Left renal cortex interstitium (tissue), 4 donors: ENCODE data around the gene CLDN19. TPM values are rescaled to one million over a fixed set of nuclear protein-coding genes. Genes with fewer than 3 reads are reported as not detected.

Experiments
- DNase-seq, 4 donors: peaks; one replicate each; pipeline ENCODE4 v3.0.0-alpha.2; 2013; ENCODE audit warnings: low read depth in 4 of 4, low spot score in 2 of 4, missing footprints in 1 of 4
- polyA plus RNA-seq, 4 donors: library from polyadenylated mRNA; unstranded; fragments of 120-200 nt; gene quantifications; one replicate each; pipeline ENCODE4 v1.2.1, GENCODE V29; 2013; ENCODE audit not compliant: insufficient read length in 4 of 4

Gene CLDN19
- polyA plus RNA-seq = 100 to 1,000 TPM in 1 of 4 donors, 10 to 100 TPM in 3; 86.6 to 121 (median 92.5) TPM

GRCh38 chr1:42739753-42740700, at the start of gene CLDN19:
Gene CLDN19 (minus strand): TSS chr1:42740236. CDS start chr1:42740063, 173 bp downstream.
- DNase-seq = peak in 1 of 4 donors; percentile 46

GRCh38 chr1:42788021-42788420, 48.0 kb upstream of the CLDN19 start:
- DNase-seq = no peak

GRCh38 chr1:42786097-42786496, 46.1 kb upstream of the CLDN19 start:
- DNase-seq = no peak

GRCh38 chr1:42784946-42785693, 45.1 kb upstream of the CLDN19 start, which contains the start of gene TMEM269:
Gene TMEM269 (plus strand): TSS chr1:42784991. CDS start chr1:42789894, 4,903 bp downstream.
- DNase-seq = peak in 1 of 4 donors; percentile 9

- DNase-seq = no peak
Observed at GRCh38 chr1:42784547-42784945, 44.5 kb upstream of the CLDN19 start.

GRCh38 chr1:42783092-42783491, 43.1 kb upstream of the CLDN19 start:
- DNase-seq = no peak

GRCh38 chr1:42780176-42780575, 40.1 kb upstream of the CLDN19 start:
- DNase-seq = no peak

GRCh38 chr1:42779725-42780124, 39.7 kb upstream of the CLDN19 start:
- DNase-seq = no peak

- DNase-seq = no peak
Observed at GRCh38 chr1:42777852-42778251, 37.8 kb upstream of the CLDN19 start.

GRCh38 chr1:42776502-42776901, 36.5 kb upstream of the CLDN19 start:
- no peak for DNase-seq

GRCh38 chr1:42774928-42775526, 35.0 kb upstream of the CLDN19 start:
- DNase-seq = no peak

GRCh38 chr1:42773420-42773819, 33.4 kb upstream of the CLDN19 start:
- DNase-seq = no peak

- DNase-seq = no peak
Observed at GRCh38 chr1:42769811-42770210, 29.8 kb upstream of the CLDN19 start.

GRCh38 chr1:42768172-42768571, 28.1 kb upstream of the CLDN19 start:
- no peak for DNase-seq

GRCh38 chr1:42767510-42768000, 27.5 kb upstream of the CLDN19 start:
- peak in 1 of 4 donors; percentile 41 for DNase-seq

- peak; percentile 95 to 99 (median 98) for DNase-seq
Observed at GRCh38 chr1:42766741-42767509, 26.9 kb upstream of the CLDN19 start, which contains the start of the genes C1orf50 and P3H1. Gene C1orf50 (plus strand): TSS chr1:42767249. CDS start chr1:42767312, 63 bp downstream. Gene P3H1 (minus strand): TSS chr1:42767028. CDS start chr1:42766971, 57 bp downstream.

GRCh38 chr1:42765832-42766740, 26.1 kb upstream of the CLDN19 start:
- DNase-seq = peak in 3 of 4 donors; percentile 25 to 69 (median 64)

GRCh38 chr1:42765269-42765668, 25.2 kb upstream of the CLDN19 start:
- DNase-seq = no peak

GRCh38 chr1:42762269-42762668, 22.2 kb upstream of the CLDN19 start:
- DNase-seq = no peak
